ENCODE data around the gene BSDC1. TPM values are rescaled to one million over a fixed set of nuclear protein-coding genes. Genes with fewer than 3 reads are reported as not detected.

BSDC1 gene
- total and polyA plus RNA-seq, 10 of the 15 experiments (the other 5 are each of a cell fraction or from before 2014, with no cell fraction given), result 3.0 to 39.7 (median 22.8) TPM

DNA sequence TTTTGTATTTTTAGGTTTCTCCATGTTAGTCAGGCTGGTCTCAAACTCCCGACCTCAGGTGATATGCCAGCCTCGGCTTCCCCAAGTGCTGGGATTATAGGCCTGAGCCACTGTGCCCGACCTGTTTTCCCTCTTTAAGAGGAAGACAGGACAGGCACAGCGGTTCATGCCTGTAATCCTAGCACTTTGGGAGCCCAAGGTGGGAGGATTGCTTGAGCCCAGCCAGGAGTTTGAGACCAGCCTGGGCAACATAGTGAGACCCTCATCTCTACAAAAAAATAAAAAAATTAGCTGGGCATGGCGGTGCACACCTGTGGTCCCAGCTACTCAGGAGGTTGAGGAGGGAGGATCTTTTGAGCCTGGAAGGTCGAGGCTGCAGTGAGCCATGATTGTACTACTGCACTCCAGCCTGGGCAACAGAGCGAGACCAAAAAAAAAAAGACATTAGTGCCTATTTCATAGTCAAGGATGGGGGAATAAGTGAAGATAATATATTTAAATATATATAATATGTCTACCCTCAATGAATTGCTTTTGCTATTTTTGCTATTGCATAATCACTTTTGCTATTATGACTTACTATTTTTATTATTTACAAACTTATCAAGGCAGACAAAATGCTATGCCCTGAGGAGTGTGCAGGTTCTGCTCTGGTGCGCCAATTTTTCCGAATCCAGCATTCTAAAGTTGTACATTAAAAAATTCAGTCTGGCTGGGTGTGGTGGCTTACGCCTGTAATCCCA, 75.9 kb downstream of the BSDC1 start:
- ATAC-seq (no peak), FAIRE-seq (no peak), DNase-seq (ENCODE audit: low read depth, low spot score) (no peak)
- peaks cover 54% of the 10 kb centered on the region for H3K4me1 ChIP-seq (ENCODE audit: control insufficient read depth, insufficient read depth, low read length)
- in situ Hi-C loops (cut with MboI), result no loop called here
- TF ChIP-seq, protein P1, sequence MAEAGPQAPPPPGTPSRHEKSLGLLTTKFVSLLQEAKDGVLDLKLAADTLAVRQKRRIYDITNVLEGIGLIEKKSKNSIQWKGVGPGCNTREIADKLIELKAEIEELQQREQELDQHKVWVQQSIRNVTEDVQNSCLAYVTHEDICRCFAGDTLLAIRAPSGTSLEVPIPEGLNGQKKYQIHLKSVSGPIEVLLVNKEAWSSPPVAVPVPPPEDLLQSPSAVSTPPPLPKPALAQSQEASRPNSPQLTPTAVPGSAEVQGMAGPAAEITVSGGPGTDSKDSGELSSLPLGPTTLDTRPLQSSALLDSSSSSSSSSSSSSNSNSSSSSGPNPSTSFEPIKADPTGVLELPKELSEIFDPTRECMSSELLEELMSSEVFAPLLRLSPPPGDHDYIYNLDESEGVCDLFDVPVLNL (IDR thresholded peaks at IDR 0.05; ENCODE audit: low read depth, low read length), result no peak
- intact Hi-C loops (cut with micrococcal nuclease; ENCODE audit: unreplicated experiment), result loop anchor here (5.0 kb wide), 2 partner anchors 66 to 116 kb away; partner anchors contain the start of genes CCDC28B and LCK
- H3K27ac ChIP-seq (ENCODE audit: control insufficient read depth, insufficient read depth), result no peak overlapping the region
- ChIA-PET SMC1A (ENCODE audit: uncharacterized antibody, unreplicated experiment) (interaction anchor here (1.2 to 9.7 kb wide), 11 partner anchors 13 to 102 kb away, joined by 3 to 124 read pairs (median 6); partner anchors contain the start of genes FAM167B and LCK), CTCF (interaction anchor here (0.6 to 6.3 kb wide), 14 partner anchors 10 to 257 kb away, joined by 3 to 99 read pairs (median 6); partner anchors contain the start of genes FAM167B, LCK and MARCKSL1), RAD21 (ENCODE audit: unreplicated experiment) (interaction anchor here (1.1 to 4.5 kb wide), 12 partner anchors 11 to 103 kb away, joined by 3 to 49 read pairs (median 8); partner anchors contain the start of genes BSDC1, HDAC1 and MARCKSL1), POLR2A (interaction anchor here (1.2 to 3.9 kb wide), 5 partner anchors 11 to 68 kb away, joined by 3 to 21 read pairs (median 11); partner anchors contain the start of genes LCK and MARCKSL1)
- peaks cover 16 to 33% of the 10 kb centered on the region in 2 experiments for H3K36me3 ChIP-seq (ENCODE audit: control insufficient read depth in 2 of 2, insufficient read depth in 2 of 2, low read length in 1 of 2)
- no peaks in the 10 kb centered on the region for H4K20me1 ChIP-seq (ENCODE audit: control insufficient read depth, insufficient read depth)
- no peaks in the 10 kb centered on the region for H3K27me3 ChIP-seq (replicated peaks in 1 of 2; ENCODE audit: control insufficient read depth in 2 of 2, insufficient read depth in 2 of 2, low read length in 1 of 2)
- no TSS peak for BruUV-seq (replicated peaks)
- H3K9ac ChIP-seq (ENCODE audit: control insufficient read depth, insufficient read depth, low read length), result no peak overlapping the region
- H2AFZ ChIP-seq (ENCODE audit: control insufficient read depth, low read depth, low read length), result no peak overlapping the region
- no peak overlapping the region for H3K4me3 ChIP-seq
- 77% methylated on average over 10 of the region's 10 CpGs for WGBS (ENCODE audit: insufficient coverage, insufficient replicate concordance, low lambda C conversion rate, missing lambda C conversion rate)
- peaks cover 42% of the 10 kb centered on the region for H3K79me2 ChIP-seq (ENCODE audit: control insufficient read depth, insufficient read depth, low read length)
- H3K4me2 ChIP-seq (ENCODE audit: control insufficient read depth, insufficient read depth), result no peak overlapping the region
- no peaks in the 10 kb centered on the region for H3K9me3 ChIP-seq (replicated peaks; ENCODE audit: control insufficient read depth, insufficient read depth, low read length)

DNA sequence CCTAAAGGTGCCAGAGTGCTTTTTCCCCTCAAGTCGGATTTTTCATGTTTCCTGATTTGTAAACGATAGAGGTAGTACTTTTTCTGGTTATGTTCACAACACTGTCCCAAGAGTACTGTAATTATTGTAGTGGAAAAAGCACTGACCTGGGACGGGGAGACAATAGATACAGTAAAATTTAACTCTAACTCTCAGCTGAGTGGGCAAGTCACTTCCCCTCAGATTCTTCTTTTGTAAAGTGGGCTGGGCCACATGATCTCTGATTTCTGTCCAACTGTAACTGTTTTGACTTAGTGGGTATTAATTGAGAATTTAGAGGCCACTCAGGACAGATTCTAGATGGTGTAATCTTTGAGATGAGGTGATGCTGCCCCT, 77.4 kb downstream of the BSDC1 start:
- BruUV-seq (replicated peaks), result no TSS peak
- Histone ChIP-seq H3K4me1 (ENCODE audit: control insufficient read depth, insufficient read depth, low read length) (peaks cover 43% of the 10 kb centered on the region), H3K27ac (ENCODE audit: control insufficient read depth, insufficient read depth) (peak overlapping the region; percentile 52; the same call in 1 of the 2 replicates), H3K27me3 (replicated peaks in 1 of 2; ENCODE audit: control insufficient read depth in 2 of 2, insufficient read depth in 2 of 2, low read length in 1 of 2) (no peaks in the 10 kb centered on the region), H3K36me3 (ENCODE audit: control insufficient read depth in 2 of 2, insufficient read depth in 2 of 2, low read length in 1 of 2) (peaks cover 16 to 33% of the 10 kb centered on the region in 2 experiments), H3K9ac (ENCODE audit: control insufficient read depth, insufficient read depth, low read length) (no peak overlapping the region), H3K9me3 (replicated peaks; ENCODE audit: control insufficient read depth, insufficient read depth, low read length) (no peaks in the 10 kb centered on the region), H2AFZ (ENCODE audit: control insufficient read depth, low read depth, low read length) (peak overlapping the region; percentile 3), H3K4me2 (ENCODE audit: control insufficient read depth, insufficient read depth) (peak overlapping the region; percentile 76), H3K79me2 (ENCODE audit: control insufficient read depth, insufficient read depth, low read length) (peaks cover 46% of the 10 kb centered on the region), H3K4me3 (peak overlapping the region; percentile 20; the same call in 1 of the 2 replicates), H4K20me1 (ENCODE audit: control insufficient read depth, insufficient read depth) (no peaks in the 10 kb centered on the region)
- 2% methylated on average over 3 of the region's 3 CpGs for WGBS (ENCODE audit: insufficient coverage, insufficient replicate concordance, low lambda C conversion rate, missing lambda C conversion rate)
- SMC1A ChIA-PET (ENCODE audit: uncharacterized antibody, unreplicated experiment), result interaction anchor here (0.9 to 9.7 kb wide), 18 partner anchors 10 to 101 kb away, joined by 3 to 124 read pairs (median 6); partner anchors contain the start of genes FAM167B, HDAC1 and LCK
- POLR2A ChIA-PET, result interaction anchor here (0.6 to 3.9 kb wide), 15 partner anchors 9 to 116 kb away, joined by 3 to 21 read pairs (median 4); partner anchors contain the start of genes LCK and MARCKSL1
- in situ Hi-C loops (cut with MboI), result no loop called here
- intact Hi-C loops (cut with micrococcal nuclease; ENCODE audit: unreplicated experiment), result loop anchor here (1.0 to 5.0 kb wide), 3 partner anchors 65 to 115 kb away; partner anchors contain the start of genes CCDC28B and LCK
- ATAC-seq (peak; percentile 50), DNase-seq (ENCODE audit: low read depth, low spot score) (no peak), FAIRE-seq (no peak)
- CTCF ChIA-PET, result interaction anchor here (0.6 to 6.3 kb wide), 30 partner anchors 9 to 395 kb away, joined by 3 to 99 read pairs (median 4); partner anchors contain the start of genes CCDC28B, DCDC2B, FAM167B and HDAC1
- RAD21 ChIA-PET (ENCODE audit: unreplicated experiment), result interaction anchor here (0.8 to 4.5 kb wide), 19 partner anchors 10 to 137 kb away, joined by 3 to 49 read pairs (median 5); partner anchors contain the start of genes BSDC1, HDAC1, MARCKSL1 and TXLNA
- TF ChIP-seq, protein P2, sequence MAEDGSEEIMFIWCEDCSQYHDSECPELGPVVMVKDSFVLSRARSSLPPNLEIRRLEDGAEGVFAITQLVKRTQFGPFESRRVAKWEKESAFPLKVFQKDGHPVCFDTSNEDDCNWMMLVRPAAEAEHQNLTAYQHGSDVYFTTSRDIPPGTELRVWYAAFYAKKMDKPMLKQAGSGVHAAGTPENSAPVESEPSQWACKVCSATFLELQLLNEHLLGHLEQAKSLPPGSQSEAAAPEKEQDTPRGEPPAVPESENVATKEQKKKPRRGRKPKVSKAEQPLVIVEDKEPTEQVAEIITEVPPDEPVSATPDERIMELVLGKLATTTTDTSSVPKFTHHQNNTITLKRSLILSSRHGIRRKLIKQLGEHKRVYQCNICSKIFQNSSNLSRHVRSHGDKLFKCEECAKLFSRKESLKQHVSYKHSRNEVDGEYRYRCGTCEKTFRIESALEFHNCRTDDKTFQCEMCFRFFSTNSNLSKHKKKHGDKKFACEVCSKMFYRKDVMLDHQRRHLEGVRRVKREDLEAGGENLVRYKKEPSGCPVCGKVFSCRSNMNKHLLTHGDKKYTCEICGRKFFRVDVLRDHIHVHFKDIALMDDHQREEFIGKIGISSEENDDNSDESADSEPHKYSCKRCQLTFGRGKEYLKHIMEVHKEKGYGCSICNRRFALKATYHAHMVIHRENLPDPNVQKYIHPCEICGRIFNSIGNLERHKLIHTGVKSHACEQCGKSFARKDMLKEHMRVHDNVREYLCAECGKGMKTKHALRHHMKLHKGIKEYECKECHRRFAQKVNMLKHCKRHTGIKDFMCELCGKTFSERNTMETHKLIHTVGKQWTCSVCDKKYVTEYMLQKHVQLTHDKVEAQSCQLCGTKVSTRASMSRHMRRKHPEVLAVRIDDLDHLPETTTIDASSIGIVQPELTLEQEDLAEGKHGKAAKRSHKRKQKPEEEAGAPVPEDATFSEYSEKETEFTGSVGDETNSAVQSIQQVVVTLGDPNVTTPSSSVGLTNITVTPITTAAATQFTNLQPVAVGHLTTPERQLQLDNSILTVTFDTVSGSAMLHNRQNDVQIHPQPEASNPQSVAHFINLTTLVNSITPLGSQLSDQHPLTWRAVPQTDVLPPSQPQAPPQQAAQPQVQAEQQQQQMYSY (CRISPR knock-in tag; IDR thresholded peaks at IDR 0.05), result no peak
- TF ChIP-seq NRF1 (conservative IDR thresholded peaks at IDR 0.05; ENCODE audit: low read depth, low read length) (no peak), MYB (IDR thresholded peaks at IDR 0.05; ENCODE audit: borderline replicate concordance, low read depth, low read length) (no peak), SUZ12 (IDR thresholded peaks at IDR 0.05; ENCODE audit: unreplicated experiment) (no peak), FOS (IDR thresholded peaks at IDR 0.05; ENCODE audit: borderline replicate concordance, extremely low read depth, insufficient read length) (no peak), NR2F1 (conservative IDR thresholded peaks at IDR 0.05) (no peak), POLR2A (IDR thresholded peaks at IDR 0.05; ENCODE audit: low read depth, low read length) (no peak)

Data from GM12878 (cell line).